Stimulated activated CD4-positive, alpha-beta T cell treated with anti-CD3 and anti-CD28 coated beads, Interleukin-4, amount 100 ng/mL, for 4 hours (primary cell): ENCODE measurements around the gene ARHGAP4.

Experiments
- DNase-seq, 2 experiments: peaks; one replicate each; pipeline ENCODE4 v3.0.0-alpha.2; 2020

The ARHGAP4 gene

DNA sequence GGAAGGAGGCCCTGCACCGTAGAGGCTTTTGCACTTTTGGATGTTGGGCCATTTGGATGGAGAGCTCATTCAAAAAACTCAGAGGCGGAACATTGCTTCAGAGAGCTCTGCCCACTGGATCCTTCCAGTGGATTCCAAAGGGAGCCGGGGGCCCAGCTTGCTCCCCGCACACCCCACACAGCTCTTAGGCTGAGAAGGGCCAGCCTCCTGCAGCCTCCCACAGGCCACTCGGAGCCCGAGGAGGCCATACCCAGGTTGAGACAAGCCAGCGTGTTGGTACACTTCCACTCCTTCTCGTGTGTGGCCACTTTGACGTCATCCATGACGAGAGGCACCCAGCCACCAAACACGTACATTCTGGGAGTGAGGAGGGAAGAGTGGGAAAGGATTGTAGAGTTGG, 35.2 kb upstream of the ARHGAP4 start:
- no peak for DNase-seq

GRCh38 chrX:153960786-153961185, 34.7 kb upstream of the ARHGAP4 start:
- no peak for DNase-seq

GRCh38 chrX:153960077-153960476, 34.0 kb upstream of the ARHGAP4 start:
- no peak for DNase-seq

DNA sequence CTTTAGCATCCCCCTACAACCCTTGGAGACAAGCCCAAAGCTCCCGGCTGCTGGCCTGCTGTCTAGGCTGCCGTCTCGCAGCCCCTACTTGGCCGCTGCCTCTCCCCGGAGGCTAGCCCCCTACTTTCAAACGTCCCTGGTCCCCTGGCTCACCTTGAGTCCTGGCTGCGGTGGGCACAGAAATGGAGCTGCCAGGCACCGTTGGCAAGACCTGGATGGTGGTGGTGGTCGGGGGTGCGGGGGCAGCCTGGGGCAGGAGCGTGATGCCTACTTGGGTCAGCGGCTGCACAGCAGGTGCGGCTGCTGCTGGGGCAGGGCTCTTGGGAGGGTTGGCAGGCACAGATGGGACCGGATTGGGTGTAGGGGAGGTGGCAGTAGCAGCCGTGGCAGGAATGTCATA, 33.6 kb upstream of the ARHGAP4 start:
- no peak for DNase-seq

- no peak for DNase-seq
Measured at GRCh38 chrX:153958605-153959004, 32.5 kb upstream of the ARHGAP4 start.

GRCh38 chrX:153957224-153957623, 31.2 kb upstream of the ARHGAP4 start:
- DNase-seq, result no peak

DNA sequence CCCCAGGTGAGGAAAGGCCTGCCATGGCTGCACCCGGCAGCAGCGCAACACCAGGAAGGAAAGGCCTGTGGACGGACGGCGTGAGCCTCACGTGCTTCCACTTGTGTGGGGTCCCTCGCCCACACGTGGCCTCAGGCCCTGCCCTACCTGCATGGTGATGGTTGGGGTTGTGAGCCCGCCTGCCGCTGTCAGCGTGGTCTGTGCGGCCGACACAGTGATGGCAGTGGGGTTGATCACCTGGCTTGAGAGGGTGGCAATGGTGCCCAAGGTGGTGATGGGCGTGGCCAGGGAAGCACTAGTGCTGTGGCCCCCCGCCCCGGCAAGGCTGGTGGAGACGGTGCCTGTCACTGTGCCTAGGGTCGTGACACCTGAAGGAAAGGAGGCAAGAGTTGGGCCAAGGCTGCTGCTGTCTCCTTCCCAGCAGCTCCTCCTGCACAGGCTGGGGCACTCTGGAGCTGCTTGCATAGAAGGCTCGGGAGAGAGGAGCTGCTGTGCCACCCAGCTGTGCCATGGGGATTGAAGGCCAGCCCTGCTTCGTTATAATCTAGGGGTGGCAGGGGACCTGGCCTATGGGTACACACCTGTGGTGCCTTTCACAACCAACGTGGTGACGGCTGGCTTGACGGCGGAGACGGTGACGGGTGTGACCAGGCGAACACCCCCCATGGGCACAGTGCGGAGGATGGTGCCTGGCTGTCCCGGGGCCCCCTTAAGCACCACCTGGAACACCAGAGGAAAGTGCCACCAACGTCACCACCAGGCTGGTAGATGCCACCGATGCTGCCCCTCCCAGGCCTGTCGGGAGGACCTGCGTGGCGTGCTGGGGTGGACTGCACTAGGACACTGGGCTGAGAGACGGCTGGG, 30.2 kb upstream of the ARHGAP4 start:
- no peak for DNase-seq

- DNase-seq, result no peak
Measured at GRCh38 chrX:153955228-153955732, 29.2 kb upstream of the ARHGAP4 start.

GRCh38 chrX:153954558-153955227, 28.6 kb upstream of the ARHGAP4 start:
- DNase-seq, result no peak

GRCh38 chrX:153953892-153954557, 28.0 kb upstream of the ARHGAP4 start:
- no peak for DNase-seq

GRCh38 chrX:153953342-153953830, 27.3 kb upstream of the ARHGAP4 start:
- DNase-seq, result peak; percentile 66 to 69

DNA sequence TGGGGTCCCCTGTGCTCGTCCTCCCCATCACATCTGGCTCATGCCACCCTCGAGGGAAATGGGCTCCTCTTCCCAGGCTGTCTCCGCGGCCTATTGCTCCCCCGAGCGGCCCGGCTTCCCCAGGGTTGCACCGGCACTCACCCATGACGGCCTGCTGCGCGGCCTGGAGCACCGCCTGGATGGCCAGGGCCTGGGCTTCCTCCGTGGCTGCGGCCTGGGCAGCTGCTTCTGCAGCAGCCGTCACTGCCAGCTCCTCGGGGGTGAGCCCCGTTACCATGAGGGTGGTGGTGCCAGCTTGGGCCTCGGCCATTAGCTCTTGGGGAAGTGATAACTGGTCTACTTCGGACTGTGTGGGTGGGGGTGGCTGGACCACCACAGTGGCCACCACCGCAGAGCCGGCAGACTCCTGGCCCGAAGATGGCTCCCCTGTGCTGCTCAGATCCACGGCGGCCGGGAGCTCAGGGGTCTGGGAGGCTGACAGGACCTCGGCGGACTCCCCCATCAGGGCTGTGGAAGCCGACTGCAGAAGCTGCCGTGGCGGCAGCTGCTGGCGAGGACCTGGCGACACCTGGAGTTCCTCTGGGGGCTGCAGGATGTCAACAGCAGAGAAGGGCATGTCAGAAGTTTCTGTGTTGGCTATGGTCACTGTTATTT, 26.4 kb upstream of the ARHGAP4 start:
- DNase-seq, result no peak

DNA sequence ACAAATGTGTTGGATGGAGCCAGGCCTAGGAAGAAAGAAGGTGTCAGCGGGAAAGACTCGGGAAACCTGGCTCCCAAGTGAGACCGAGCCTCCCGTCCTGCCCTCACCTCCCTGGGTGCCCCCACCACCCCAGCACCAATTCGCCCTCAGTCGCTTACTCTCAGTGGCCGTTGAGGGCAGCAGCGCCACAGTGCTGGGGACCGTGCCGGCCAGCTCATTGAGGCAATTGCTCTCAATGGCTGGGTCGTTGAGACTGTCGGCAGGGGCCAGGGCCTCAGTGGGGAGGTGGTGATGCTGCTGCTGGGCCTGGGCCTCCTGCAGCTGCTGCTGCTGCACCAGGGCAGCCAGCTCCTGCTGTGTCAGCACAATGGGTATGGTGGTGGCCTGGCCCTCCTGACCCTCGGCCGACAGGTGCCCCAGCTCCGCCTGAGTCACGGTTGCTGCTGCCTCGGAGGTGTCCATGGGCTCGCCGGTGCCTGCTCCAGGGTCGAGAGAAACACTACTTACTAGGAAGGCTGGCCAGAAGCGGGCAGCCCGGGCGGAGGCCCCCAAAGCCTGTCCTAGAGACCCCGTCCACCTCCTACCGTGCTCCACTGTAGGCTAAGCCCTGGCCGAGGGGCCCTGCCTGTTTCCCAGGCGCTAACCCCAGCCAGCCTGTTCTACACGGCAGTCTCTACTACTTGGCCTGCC, 25.8 kb upstream of the ARHGAP4 start:
- no peak for DNase-seq

DNA sequence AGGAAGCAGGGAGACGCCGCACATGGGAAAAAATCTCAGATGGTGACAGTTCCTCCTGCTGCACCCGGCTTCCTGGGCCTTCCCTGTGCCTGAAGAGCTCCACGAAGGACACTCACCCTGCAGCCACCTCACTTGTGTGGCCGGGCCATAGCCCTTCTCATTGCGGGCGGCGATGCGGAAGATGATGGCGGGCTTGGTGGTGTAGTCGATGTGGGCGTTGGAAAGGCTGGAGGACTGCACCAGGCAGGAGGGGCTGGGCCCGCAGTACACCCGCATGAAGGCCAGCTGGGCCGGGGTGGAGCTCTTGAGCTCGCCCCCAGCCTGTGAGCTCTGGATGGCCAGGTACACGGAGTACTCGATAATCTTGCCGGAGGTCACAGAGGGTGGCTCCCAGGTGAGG, 24.1 kb upstream of the ARHGAP4 start:
- no peak for DNase-seq

- no peak for DNase-seq
Measured at GRCh38 chrX:153948847-153949805, 23.1 kb upstream of the ARHGAP4 start.

- no peak for DNase-seq
Measured at GRCh38 chrX:153948002-153948466, 22.0 kb upstream of the ARHGAP4 start.

- peak; percentile 68 to 75 for DNase-seq
Measured at GRCh38 chrX:153947009-153947769, 21.1 kb upstream of the ARHGAP4 start.

DNA sequence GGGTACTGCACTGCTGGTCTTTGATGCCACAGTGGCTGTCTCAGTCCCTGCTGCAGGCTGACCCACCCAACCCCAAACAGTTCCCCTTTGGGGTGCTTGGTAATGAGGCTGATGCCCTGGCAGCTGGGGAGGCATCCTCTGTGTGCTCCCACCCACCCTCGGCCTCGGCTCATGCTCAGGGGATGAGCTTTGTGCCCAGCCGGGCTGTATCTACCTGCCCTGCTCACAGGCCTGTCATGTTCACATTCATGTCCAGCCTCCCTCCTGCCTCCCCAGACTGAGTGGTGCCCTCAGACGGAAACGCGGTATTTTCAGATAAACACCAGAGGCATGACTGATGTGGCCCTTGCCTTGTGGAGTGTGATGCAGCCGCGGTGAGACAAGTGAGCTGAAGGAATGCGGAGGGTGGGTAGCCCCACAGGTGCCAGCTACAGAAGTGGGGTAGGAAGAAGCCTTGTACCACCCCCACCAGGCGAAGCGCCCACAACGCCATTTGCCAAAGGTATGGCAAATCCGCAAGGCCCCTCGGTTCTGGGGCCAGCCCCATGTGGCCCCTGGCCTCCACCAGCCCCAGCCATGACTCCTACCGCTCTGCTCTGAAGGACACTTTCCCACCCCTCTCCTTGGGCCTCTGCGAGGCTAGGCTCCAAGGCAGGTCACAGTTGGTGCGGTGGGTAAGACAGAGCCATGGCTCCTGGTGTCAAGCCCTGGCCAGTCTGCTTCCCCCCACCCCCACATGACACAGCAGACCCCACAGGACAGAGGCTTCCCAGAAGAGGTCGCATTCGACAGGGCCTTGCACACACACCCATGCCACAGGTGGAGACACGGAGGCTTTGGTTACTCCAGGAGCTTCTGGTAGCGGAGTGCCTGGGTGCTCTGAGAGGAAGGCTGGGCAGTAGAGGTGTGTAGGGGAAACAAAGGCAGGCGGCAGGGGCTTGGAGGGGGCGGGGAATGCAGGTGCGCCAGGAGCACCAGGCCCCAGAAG, 20.2 kb upstream of the ARHGAP4 start:
- DNase-seq, result no peak

DNA sequence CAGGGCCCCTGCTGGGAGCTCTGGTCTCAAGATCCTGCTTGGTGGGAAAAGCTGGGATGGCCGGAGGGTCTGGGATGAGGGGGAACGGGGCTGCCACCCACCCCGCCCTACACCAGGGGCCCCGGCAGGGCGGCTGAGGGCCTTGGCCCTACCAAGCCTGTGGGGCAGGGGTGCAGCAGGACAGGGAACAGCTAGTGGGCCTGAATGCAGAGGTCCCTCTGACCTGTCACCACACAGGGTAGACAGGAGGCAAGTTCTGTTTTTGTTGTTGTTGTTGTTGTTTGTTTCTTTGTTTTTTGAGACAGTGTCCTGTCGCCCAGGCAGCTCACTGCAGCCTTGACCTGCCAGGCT, 18.7 kb upstream of the ARHGAP4 start:
- DNase-seq, result no peak
